ENCODE results near the gene MRPS11. TPM values are rescaled to one million over a fixed set of nuclear protein-coding genes. Genes with fewer than 3 reads are reported as not detected.

Gene MRPS11
- total RNA-seq, result 37.7 and 70.8 TPM in 2 replicates

DNA sequence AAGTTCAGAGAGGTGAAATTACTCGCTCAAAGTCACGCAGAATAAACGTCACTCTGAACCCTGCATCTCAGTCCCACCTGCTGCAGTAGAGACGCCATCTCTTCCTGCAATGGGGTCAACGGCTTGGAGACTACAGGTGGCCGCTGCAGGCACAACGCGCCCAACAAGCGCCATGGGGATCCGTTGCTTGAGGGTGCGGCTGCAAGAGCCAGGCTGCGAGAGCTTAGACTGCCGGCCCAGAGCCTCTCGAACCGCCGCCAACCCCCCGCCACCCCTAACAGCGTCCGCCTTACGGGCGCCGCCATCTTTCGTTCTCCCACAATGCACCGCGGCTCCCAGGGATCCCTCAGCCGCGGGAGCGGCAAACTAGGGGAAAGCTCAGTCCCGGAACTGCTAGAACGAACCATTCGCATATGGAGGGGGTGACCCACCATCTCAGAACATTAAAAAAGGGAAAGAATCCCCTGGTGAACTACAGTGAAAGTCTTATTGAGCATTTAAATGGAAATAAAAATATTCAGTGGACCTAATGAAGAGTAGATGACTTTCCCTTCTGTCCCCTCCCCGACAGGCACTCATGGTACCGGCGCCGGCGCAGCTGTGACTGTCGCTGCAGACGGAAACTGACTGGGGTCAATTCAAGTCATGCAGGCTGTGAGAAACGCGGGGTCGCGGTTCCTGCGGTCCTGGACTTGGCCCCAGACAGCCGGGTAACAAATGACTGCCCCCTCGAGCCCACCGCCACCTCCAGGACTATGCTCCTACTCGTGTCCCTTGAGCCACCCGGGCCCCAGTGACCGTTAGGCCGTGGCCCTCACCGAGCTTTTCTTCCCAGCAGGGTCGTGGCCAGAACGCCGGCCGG is at the start of gene MRPS11, which contains the start of gene MRPL46:
MRPS11 (plus strand) TSS at position 636 of the 862 bp plus-strand sequence; CDS start at position 646, 10 bp downstream.
MRPL46 (minus strand) TSS at position 316 of the 862 bp plus-strand sequence; CDS start at position 305, 11 bp downstream.

Other genes with a start within 250 kb of the MRPS11 start
- not detected in 2 replicates for gene NTRK3, start 211.0 kb upstream of the MRPS11 start, total RNA-seq
- gene MRPL46, start 320 bp upstream of the MRPS11 start, total RNA-seq, result 24.0 TPM in 2 replicates
- 2.3 TPM in 2 replicates for gene DET1, start 79.0 kb downstream of the MRPS11 start, total RNA-seq
- gene AEN, start 153.6 kb downstream of the MRPS11 start, total RNA-seq, result 72.1 and 76.9 TPM in 2 replicates
- gene ISG20, start 171.3 kb downstream of the MRPS11 start, total RNA-seq, result 13.0 and 17.2 TPM in 2 replicates

Data from epithelial cell of umbilical artery (primary cell).